ENCODE measurements around the gene STX8.

- TF ChIP-seq CTCF (IDR thresholded peaks at IDR 0.05), result no peak
- TF ChIP-seq POLR2AphosphoS5 (IDR thresholded peaks at IDR 0.05; ENCODE audit: low read depth, low read length), result no peak
- no peak for TF ChIP-seq REST (IDR thresholded peaks at IDR 0.05; ENCODE audit: insufficient read depth in 1 of 2, low read depth in 2 of 2, low read length in 1 of 2)
- no peak for TF ChIP-seq TCF7L2 (IDR thresholded peaks at IDR 0.05; ENCODE audit: low read depth, low read length)
- TF ChIP-seq SIN3A (IDR thresholded peaks at IDR 0.05; ENCODE audit: borderline replicate concordance, insufficient read depth, low read depth, low read length), result no peak
These were observed 194.6 kb downstream of the STX8 start for GRCh38 chr17:9381068-9381467.
